ENCODE data around the gene INPP4B. TPM values are rescaled to one million over a fixed set of nuclear protein-coding genes. Genes with fewer than 3 reads are reported as not detected.

Gene INPP4B
- total and polyA plus RNA-seq, 9 donors = 1.7 to 14.7 (median 10.7) TPM

GRCh38 chr4:142309772-142310171 lies 536.3 kb downstream of the INPP4B start:
- WGBS, 3 donors = 92 to 95% (median 95%) methylated on average over 1 of the region's 1 CpG
- Histone ChIP-seq H3K9me3 (no peaks in the 10 kb centered on the region), H3K27ac (no peak overlapping the region), H3K36me3 (no peaks in the 10 kb centered on the region), H3K4me3 (no peak overlapping the region), H3K27me3 (no peaks in the 10 kb centered on the region), H3K4me1 (ENCODE audit: insufficient read depth) (no peaks in the 10 kb centered on the region)
- no peak for DNase-seq
- TF ChIP-seq POLR2A (IDR thresholded peaks at IDR 0.05) (no peak), CTCF (IDR thresholded peaks at IDR 0.05) (no peak), EP300 (IDR thresholded peaks at IDR 0.05) (no peak)
- intact Hi-C loops (cut with DNase I) = no loop called here

GRCh38 chr4:142307857-142308256 lies 538.2 kb downstream of the INPP4B start:
- no peak for DNase-seq
- 57 to 70% (median 69%) methylated on average over 2 of the region's 2 CpGs for WGBS, 3 donors
- H3K4me3 ChIP-seq = no peak overlapping the region
- no peaks in the 10 kb centered on the region for H3K27me3 ChIP-seq
- intact Hi-C loops (cut with DNase I) = no loop called here
- TF ChIP-seq EP300 (IDR thresholded peaks at IDR 0.05) (no peak), CTCF (IDR thresholded peaks at IDR 0.05) (no peak), POLR2A (IDR thresholded peaks at IDR 0.05) (no peak)
- no peaks in the 10 kb centered on the region for H3K36me3 ChIP-seq
- H3K4me1 ChIP-seq (ENCODE audit: insufficient read depth) = no peaks in the 10 kb centered on the region
- no peaks in the 10 kb centered on the region for H3K9me3 ChIP-seq
- H3K27ac ChIP-seq = no peak overlapping the region

- WGBS, 3 donors = 91 to 95% (median 94%) methylated on average over 4 of the region's 4 CpGs
- intact Hi-C loops (cut with DNase I) = no loop called here
Measured at GRCh38 chr4:142297313-142297712, 548.8 kb downstream of the INPP4B start.

GRCh38 chr4:142293536-142293935 lies 552.6 kb downstream of the INPP4B start:
- H3K4me1 ChIP-seq (ENCODE audit: insufficient read depth) = no peaks in the 10 kb centered on the region
- H3K27ac ChIP-seq = no peak overlapping the region
- DNase-seq = no peak
- no peaks in the 10 kb centered on the region for H3K27me3 ChIP-seq
- no peak overlapping the region for H3K4me3 ChIP-seq
- 83 to 88% (median 85%) methylated on average over 4 of the region's 4 CpGs for WGBS, 3 donors
- no peaks in the 10 kb centered on the region for H3K36me3 ChIP-seq
- no peaks in the 10 kb centered on the region for H3K9me3 ChIP-seq
- TF ChIP-seq POLR2A (IDR thresholded peaks at IDR 0.05) = no peak
- no peak for TF ChIP-seq EP300 (IDR thresholded peaks at IDR 0.05)
- TF ChIP-seq CTCF (IDR thresholded peaks at IDR 0.05) = no peak
- intact Hi-C loops (cut with DNase I) = no loop called here

More at GRCh38 chr4:142297313-142297712, 548.8 kb downstream of the INPP4B start:
- Histone ChIP-seq H3K4me3 (no peak overlapping the region), H3K9me3 (no peaks in the 10 kb centered on the region), H3K27me3 (no peaks in the 10 kb centered on the region), H3K27ac (no peak overlapping the region), H3K36me3 (no peaks in the 10 kb centered on the region), H3K4me1 (ENCODE audit: insufficient read depth) (no peaks in the 10 kb centered on the region)
- TF ChIP-seq EP300 (IDR thresholded peaks at IDR 0.05) (no peak), CTCF (IDR thresholded peaks at IDR 0.05) (no peak), POLR2A (IDR thresholded peaks at IDR 0.05) (no peak)
- no peak for DNase-seq

Data from ovary (tissue), 9 donors.